Psoas muscle (tissue), 8 donors: ENCODE data around the gene CHRDL2. TPM values are rescaled to one million over a fixed set of nuclear protein-coding genes. Genes with fewer than 3 reads are reported as not detected.

Experiments used
- ATAC-seq, 4 donors: fragments of 200-7000 bp; cut with Tn5 transposase; one replicate each; pipeline ENCODE4 v1.9.1; 2020; ENCODE audit warnings: moderate library complexity in 3 of 4, mild to moderate bottlenecking in 2 of 4
- DNase-seq, 2 donors: peaks; one replicate each; pipeline ENCODE4 v3.0.0-alpha.2; 2020
- H3K27ac ChIP-seq: fragments of 200-600 bp; one replicate; pipeline ENCODE4 v1.8.0; 2022
- H3K27me3 ChIP-seq, 3 donors: fragments of 200-600 bp in 1 of 3; one replicate each; pipeline versions ENCODE4 v1.6.1 to v1.8.0; 2013 to 2022; ENCODE audit warnings: low read length in 2 of 3, mild to moderate bottlenecking in 2 of 3, moderate library complexity in 1 of 3; ENCODE audit not compliant: insufficient read depth in 3 of 3
- H3K36me3 ChIP-seq, 2 donors: fragments of 200-600 bp in 1 of 2; one replicate each; pipeline versions ENCODE4 v1.6.1 to v1.8.0; 2013 to 2022; ENCODE audit warnings: low read depth in 1 of 2, mild to moderate bottlenecking in 1 of 2, moderate library complexity in 1 of 2; ENCODE audit not compliant: insufficient read depth in 1 of 2
- H3K4me1 ChIP-seq: fragments of 200-600 bp; one replicate; pipeline ENCODE4 v1.8.0; 2022
- H3K4me3 ChIP-seq: fragments of 200-600 bp; one replicate; pipeline ENCODE4 v1.8.0; 2022; ENCODE audit warnings: mild to moderate bottlenecking
- H3K9me3 ChIP-seq: fragments of 200-600 bp; one replicate; pipeline ENCODE4 v1.8.0; 2022
- WGBS, 3 donors: extraction: QIAGEN DNeasy Blood & Tissue Kit; methylation state at CpG; one replicate each; pipeline versions ENCODE4 v1.1.6 to v1.1.7; 2013; 5-methylcytosine and 5-hydroxymethylcytosine counted together
- intact Hi-C, 2 donors: fragments of 100-400 bp; cut with DNase I; formaldehyde crosslinking; loops; one replicate each; pipeline versions ENCODE4 v1.11.0 to v1.14.2; 2022
- polyA plus RNA-seq, 3 donors: library from polyadenylated mRNA; stranded (reverse); fragments of 200-250 nt; gene quantifications; one replicate each; pipeline ENCODE4 v1.2.3, GENCODE V29; 2013
- total RNA-seq, 4 donors: library from RNA; stranded (reverse); fragmentation: NEBNext Ultra II Directional in 2 of 4; extraction: Animal tissue kit (Norgen Biotek cat#: 25700) in 2 of 4; gene quantifications; one replicate each; pipeline versions ENCODE4 v1.2.1 to v1.2.4, GENCODE V29; 2021 to 2023
- TF ChIP-seq, protein P1 (sequence below): fragments of 200-600 bp; IDR thresholded peaks from one replicate; pipeline ENCODE4 v1.8.0; 2022; ENCODE audit warnings: antibody characterized with exemption
- donor health status: healthy with polysubstance abuse.
- donor health status: DM: no; HTN: no; CAD: no; lungs with moderate emphysema.
- donor health status: Bipolar disorder and iron deficiency.
- donor health status: healthy.
- donor health status: DM: yes; HTN: yes; CAD: no.
- donor health status: DM: no; HTN: no; CAD: no.
- donor health status: DM: no; HTN: no; CAD: no.
- donor health status: DM: yes; HTN: yes; CAD: no.

CHRDL2 gene
- total and polyA plus RNA-seq, 7 donors = 0.39 to 14.1 (median 3.1) TPM

- peak; percentile 57 to 80 for DNase-seq
- Histone ChIP-seq H3K27ac (peak overlapping the region; percentile 61), H3K27me3 (no peaks in the 10 kb centered on the region), H3K9me3 (no peaks in the 10 kb centered on the region), H3K36me3 (no peaks in the 10 kb centered on the region), H3K4me1 (peaks cover 17% of the 10 kb centered on the region), H3K4me3 (no peak overlapping the region)
- WGBS, 3 donors = 29 to 30% (median 29%) methylated on average over 17 of the region's 17 CpGs
- intact Hi-C loops = no loop called here
- ATAC-seq = peak; percentile 74 to 86 (median 80)
- TF ChIP-seq, protein P1, sequence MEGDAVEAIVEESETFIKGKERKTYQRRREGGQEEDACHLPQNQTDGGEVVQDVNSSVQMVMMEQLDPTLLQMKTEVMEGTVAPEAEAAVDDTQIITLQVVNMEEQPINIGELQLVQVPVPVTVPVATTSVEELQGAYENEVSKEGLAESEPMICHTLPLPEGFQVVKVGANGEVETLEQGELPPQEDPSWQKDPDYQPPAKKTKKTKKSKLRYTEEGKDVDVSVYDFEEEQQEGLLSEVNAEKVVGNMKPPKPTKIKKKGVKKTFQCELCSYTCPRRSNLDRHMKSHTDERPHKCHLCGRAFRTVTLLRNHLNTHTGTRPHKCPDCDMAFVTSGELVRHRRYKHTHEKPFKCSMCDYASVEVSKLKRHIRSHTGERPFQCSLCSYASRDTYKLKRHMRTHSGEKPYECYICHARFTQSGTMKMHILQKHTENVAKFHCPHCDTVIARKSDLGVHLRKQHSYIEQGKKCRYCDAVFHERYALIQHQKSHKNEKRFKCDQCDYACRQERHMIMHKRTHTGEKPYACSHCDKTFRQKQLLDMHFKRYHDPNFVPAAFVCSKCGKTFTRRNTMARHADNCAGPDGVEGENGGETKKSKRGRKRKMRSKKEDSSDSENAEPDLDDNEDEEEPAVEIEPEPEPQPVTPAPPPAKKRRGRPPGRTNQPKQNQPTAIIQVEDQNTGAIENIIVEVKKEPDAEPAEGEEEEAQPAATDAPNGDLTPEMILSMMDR = no peak
These were observed 10.4 kb downstream of the CHRDL2 start for GRCh38 chr11:74720596-74721478.

DNA sequence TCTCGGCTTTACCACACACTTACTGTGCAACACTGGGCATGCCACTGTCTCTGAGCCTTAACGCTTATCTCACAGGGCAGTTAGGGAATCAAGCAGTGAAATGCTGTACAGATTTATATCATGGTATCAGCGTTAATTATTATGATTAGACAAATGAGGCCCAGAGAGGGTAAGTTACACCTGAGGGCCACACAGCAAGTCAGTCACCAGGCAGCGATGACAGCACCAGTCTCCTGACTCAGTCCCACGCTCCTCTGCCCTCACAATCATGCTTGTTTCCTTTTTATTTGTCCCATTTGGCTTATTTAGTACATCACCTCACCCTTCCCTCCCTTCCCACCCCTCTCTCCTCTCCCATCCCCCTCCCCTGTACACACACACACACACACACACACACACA is 12.2 kb downstream of the CHRDL2 start:
- intact Hi-C loops = no loop called here
- Histone ChIP-seq H3K4me1 (peaks cover 17% of the 10 kb centered on the region), H3K27ac (no peak overlapping the region), H3K9me3 (no peaks in the 10 kb centered on the region), H3K36me3 (no peaks in the 10 kb centered on the region), H3K27me3 (no peaks in the 10 kb centered on the region), H3K4me3 (no peak overlapping the region)
- 86 to 91% (median 87%) methylated on average over 5 of the region's 5 CpGs for WGBS, 3 donors
- TF ChIP-seq, protein P1 = no peak
- DNase-seq (no peak), ATAC-seq (no peak)

- no peak for ATAC-seq
- WGBS, 3 donors = 73 to 86% (median 78%) methylated on average over 5 of the region's 5 CpGs
These were observed 13.8 kb downstream of the CHRDL2 start for GRCh38 chr11:74717221-74717969.

GRCh38 chr11:74714904-74715303 is 16.3 kb downstream of the CHRDL2 start:
- Histone ChIP-seq H3K27ac (no peak overlapping the region), H3K9me3 (no peaks in the 10 kb centered on the region), H3K27me3 (peaks cover 0 to 1% (median 0%) of the 10 kb centered on the region in 3 donors), H3K4me3 (no peak overlapping the region), H3K36me3 (no peaks in the 10 kb centered on the region), H3K4me1 (peaks cover 1% of the 10 kb centered on the region)
- intact Hi-C loops = no loop called here
- ATAC-seq (no peak), DNase-seq (no peak)
- 93 to 94% (median 93%) methylated on average over 7 of the region's 7 CpGs for WGBS, 3 donors
- TF ChIP-seq, protein P1 = no peak

More at GRCh38 chr11:74717221-74717969, 13.8 kb downstream of the CHRDL2 start:
- TF ChIP-seq, protein P1 = no peak
- Histone ChIP-seq H3K27ac (no peak overlapping the region), H3K36me3 (no peaks in the 10 kb centered on the region), H3K4me1 (peaks cover 17% of the 10 kb centered on the region), H3K27me3 (peaks cover 0 to 1% (median 0%) of the 10 kb centered on the region in 3 donors), H3K9me3 (no peaks in the 10 kb centered on the region), H3K4me3 (no peak overlapping the region)
- no peak for DNase-seq
- intact Hi-C loops = no loop called here
